Measurements from ENCODE around the gene BEAN1.

BEAN1 gene

DNA sequence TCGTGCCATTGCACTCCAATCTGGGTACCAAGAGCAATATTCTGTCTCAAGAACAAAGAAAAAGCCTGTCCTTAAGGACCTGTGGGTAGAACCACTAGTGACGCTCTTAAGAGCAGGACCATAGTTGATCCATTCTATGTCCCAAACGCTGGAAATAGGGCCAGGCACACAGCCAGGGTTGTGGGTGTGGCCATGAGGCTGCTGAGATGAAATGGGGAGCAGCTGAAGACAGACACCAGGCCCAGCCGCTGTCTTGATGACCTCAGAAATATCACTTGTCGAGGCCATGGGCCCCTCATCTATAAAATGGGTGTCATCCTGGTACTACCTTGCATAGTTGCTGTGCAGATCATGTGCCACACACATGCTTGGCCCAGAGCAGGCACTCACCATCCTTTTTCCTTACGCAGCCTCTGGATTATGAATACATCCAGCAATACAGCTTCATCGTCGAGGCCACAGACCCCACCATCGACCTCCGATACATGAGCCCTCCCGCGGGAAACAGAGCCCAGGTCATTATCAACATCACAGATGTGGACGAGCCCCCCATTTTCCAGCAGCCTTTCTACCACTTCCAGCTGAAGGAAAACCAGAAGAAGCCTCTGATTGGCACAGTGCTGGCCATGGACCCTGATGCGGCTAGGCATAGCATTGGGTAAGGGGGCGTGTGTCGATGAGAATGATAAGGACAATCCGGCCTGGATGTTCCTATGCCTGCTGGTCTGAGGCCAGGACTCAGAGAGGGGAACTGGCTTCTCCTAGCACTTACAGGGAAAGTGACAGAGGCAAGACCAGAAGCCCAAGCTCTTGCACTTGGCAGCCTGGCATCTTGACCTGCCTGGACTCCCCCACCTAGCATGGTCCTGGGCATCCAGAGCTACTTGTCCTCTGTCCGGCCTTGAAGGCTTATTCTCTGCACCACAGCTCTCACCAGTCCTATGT lies 35.1 kb upstream of the BEAN1 start:
- FAIRE-seq (no peak), DNase-seq (ENCODE audit: insufficient read length, low spot score) (no peak)
- TF ChIP-seq TAF1 (IDR thresholded peaks at IDR 0.05; ENCODE audit: low read depth, low read length) (no peak), POLR2A (IDR thresholded peaks at IDR 0.05; ENCODE audit: low read depth, low read length) (no peak), POU2F2 (IDR thresholded peaks at IDR 0.05; ENCODE audit: low read depth, low read length) (no peak), PAX5 (IDR thresholded peaks at IDR 0.05; ENCODE audit: insufficient read depth, low read length, severe bottlenecking) (no peak), POLR2AphosphoS5 (IDR thresholded peaks at IDR 0.05; ENCODE audit: low read depth, low read length) (no peak), SPI1 (IDR thresholded peaks at IDR 0.05; ENCODE audit: low read depth, low read length) (no peak)

DNA sequence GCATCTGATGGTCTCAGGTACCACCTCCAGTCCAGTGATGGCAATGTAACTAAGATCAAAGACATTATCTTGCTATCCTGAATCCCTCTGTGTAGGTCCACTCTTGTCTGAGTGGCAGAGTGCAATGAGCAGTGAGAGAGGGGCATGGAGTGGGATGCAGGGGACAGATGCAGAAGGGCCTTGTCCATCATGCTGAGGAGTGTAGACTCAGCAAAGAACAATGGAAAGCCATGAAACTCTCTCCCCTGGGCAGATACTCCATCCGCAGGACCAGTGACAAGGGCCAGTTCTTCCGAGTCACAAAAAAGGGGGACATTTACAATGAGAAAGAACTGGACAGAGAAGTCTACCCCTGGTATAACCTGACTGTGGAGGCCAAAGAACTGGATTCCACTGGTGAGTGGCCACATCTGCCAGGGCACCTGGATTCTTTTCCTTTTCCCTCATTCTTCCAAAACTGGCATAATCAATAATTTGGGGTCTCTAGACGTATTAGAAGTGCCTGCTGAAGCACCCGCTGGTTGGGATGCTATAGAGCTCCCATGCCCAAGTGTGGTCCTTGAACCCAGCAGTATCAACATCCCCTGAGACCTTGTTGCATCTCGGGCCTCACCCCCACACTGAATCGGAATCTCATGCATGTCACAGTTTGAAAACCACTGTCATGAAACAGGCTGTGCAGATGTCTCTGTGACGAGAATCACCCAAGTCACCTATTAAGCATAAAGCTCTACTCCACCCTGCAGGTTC lies 31.1 kb upstream of the BEAN1 start:
- DNase-seq (ENCODE audit: insufficient read length, low spot score), result no peak
- no peak for TF ChIP-seq TAF1 (IDR thresholded peaks at IDR 0.05; ENCODE audit: low read depth, low read length)
- TF ChIP-seq POLR2A (IDR thresholded peaks at IDR 0.05; ENCODE audit: low read depth, low read length), result no peak
- TF ChIP-seq PAX5 (IDR thresholded peaks at IDR 0.05; ENCODE audit: insufficient read depth, low read length, severe bottlenecking), result no peak
- TF ChIP-seq SPI1 (IDR thresholded peaks at IDR 0.05; ENCODE audit: low read depth, low read length), result no peak
- TF ChIP-seq POLR2AphosphoS5 (IDR thresholded peaks at IDR 0.05; ENCODE audit: low read depth, low read length), result no peak
- no peak for TF ChIP-seq POU2F2 (IDR thresholded peaks at IDR 0.05; ENCODE audit: low read depth, low read length)

DNA sequence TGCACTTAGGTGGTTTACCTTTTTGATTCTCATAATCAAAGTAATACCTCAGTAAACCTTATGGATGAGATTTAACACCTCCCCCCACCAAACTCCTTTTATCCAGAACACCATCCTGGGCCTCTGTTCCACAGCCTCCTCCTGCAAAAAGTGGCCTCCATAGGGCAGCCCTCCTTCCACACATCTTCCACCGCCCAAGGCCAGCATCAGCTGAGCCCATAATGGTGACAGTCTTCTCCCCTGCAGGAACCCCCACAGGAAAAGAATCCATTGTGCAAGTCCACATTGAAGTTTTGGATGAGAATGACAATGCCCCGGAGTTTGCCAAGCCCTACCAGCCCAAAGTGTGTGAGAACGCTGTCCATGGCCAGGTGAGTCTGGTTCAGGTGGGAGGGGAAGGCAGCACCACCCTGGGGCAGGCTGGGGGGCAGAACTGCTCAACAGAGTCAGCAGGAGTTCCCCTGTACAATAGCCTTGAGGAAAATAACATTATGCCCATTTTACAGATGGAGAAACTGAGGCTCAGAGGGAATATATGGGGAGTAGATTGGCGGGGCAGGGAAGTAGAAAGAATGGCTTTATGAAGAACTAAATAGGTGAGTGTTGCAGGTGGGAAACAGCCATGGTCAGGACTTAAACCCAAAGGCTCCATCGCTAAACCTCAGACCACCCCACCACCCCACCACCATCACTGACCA lies 29.2 kb upstream of the BEAN1 start:
- TF ChIP-seq POU2F2 (IDR thresholded peaks at IDR 0.05; ENCODE audit: low read depth, low read length), result no peak
- no peak for TF ChIP-seq POLR2AphosphoS5 (IDR thresholded peaks at IDR 0.05; ENCODE audit: low read depth, low read length)
- no peak for TF ChIP-seq SPI1 (IDR thresholded peaks at IDR 0.05; ENCODE audit: low read depth, low read length)
- DNase-seq (ENCODE audit: insufficient read length, low spot score) (no peak), FAIRE-seq (no peak)

More for the DNA sequence above, 31.1 kb upstream of the BEAN1 start:
- no peak for FAIRE-seq

DNA sequence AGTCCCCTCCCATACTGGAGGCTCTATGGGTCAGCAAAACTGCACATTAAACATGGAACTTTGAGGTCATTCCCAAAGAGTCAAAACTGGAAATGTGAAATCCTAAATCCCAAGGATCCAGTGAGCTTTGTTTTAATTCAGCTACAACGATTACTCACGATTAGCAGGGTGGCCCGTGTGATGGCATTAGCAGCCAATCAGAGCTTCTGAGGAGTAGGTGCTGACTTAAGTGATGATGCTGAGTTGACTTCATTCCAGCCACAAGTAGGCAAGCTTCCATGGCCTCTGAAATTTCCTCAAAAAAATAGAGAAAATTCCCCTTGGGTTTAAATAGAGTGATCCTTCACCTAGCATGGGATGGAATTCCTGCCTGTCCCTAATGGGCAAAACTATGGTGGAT lies 28.1 kb upstream of the BEAN1 start:
- FAIRE-seq (no peak), DNase-seq (ENCODE audit: insufficient read length, low spot score) (no peak)
- no peak for TF ChIP-seq POLR2AphosphoS5 (IDR thresholded peaks at IDR 0.05; ENCODE audit: low read depth, low read length)
- TF ChIP-seq PAX5 (IDR thresholded peaks at IDR 0.05; ENCODE audit: insufficient read depth, low read length, severe bottlenecking), result no peak
- no peak for TF ChIP-seq POLR2A (IDR thresholded peaks at IDR 0.05; ENCODE audit: low read depth, low read length)
- no peak for TF ChIP-seq TAF1 (IDR thresholded peaks at IDR 0.05; ENCODE audit: low read depth, low read length)
- no peak for TF ChIP-seq SPI1 (IDR thresholded peaks at IDR 0.05; ENCODE audit: low read depth, low read length)
- no peak for TF ChIP-seq POU2F2 (IDR thresholded peaks at IDR 0.05; ENCODE audit: low read depth, low read length)

DNA sequence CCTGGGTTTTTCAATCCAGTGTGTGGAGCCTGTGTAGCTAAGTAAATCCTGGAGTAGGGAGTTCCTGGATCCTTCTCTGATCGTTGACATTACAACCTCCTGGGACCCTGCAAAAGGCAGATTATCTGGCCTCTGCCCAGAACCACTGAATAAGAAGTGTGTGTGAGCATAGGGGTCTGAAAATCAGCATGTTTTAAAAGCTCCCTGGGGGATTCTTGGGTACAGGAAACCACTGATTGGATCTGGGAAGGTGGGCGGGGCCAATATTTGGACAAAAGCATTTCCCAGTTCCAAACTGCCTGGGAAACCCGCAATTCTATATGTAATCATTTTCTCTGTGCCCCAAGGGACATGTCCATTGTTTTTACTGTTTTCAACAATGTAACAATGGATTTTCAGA lies 27.2 kb upstream of the BEAN1 start:
- TF ChIP-seq POLR2AphosphoS5 (IDR thresholded peaks at IDR 0.05; ENCODE audit: low read depth, low read length) (no peak), TAF1 (IDR thresholded peaks at IDR 0.05; ENCODE audit: low read depth, low read length) (no peak)
- FAIRE-seq, result no peak
- DNase-seq (ENCODE audit: insufficient read length, low spot score), result no peak

DNA sequence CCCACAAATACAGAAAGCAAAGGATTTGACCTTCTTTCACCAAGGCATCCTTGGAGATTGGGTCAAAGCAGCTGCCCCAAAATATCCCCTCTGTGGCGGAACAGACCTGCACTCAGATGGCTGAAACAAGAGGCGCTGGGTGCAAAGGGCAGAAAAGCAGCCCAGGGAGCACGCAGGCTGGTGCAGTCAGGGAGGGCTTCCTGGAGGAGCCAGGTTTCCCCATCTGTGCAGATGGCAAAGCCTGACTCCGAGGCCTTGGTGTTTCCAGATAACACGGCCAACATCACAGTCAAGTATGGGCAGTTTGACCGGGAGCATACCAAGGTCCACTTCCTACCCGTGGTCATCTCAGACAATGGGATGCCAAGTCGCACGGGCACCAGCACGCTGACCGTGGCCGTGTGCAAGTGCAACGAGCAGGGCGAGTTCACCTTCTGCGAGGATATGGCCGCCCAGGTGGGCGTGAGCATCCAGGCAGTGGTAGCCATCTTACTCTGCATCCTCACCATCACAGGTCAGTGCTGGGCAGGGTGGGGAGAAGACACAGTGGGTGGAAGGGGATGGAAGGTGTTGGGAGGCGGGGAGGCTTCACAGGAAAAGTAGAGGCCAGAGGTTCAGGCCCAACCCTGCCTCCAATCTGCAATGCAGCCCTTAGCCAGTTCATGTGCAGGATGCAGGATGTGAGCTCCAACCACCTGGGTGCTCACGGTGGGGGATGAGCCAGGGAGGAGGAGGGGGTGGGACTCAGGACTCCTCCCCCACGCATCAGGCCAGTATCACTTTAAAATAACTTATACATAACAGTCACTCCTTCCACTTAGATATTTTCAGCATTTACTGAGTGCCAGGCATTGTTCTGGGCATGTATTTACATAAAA lies 26.4 kb upstream of the BEAN1 start:
- DNase-seq (ENCODE audit: insufficient read length, low spot score) (no peak), FAIRE-seq (no peak)
- TF ChIP-seq SPI1 (IDR thresholded peaks at IDR 0.05; ENCODE audit: low read depth, low read length) (no peak), POLR2A (IDR thresholded peaks at IDR 0.05; ENCODE audit: low read depth, low read length) (no peak), PAX5 (IDR thresholded peaks at IDR 0.05; ENCODE audit: insufficient read depth, low read length, severe bottlenecking) (no peak), TAF1 (IDR thresholded peaks at IDR 0.05; ENCODE audit: low read depth, low read length) (no peak), POLR2AphosphoS5 (IDR thresholded peaks at IDR 0.05; ENCODE audit: low read depth, low read length) (no peak), POU2F2 (IDR thresholded peaks at IDR 0.05; ENCODE audit: low read depth, low read length) (no peak)

DNA sequence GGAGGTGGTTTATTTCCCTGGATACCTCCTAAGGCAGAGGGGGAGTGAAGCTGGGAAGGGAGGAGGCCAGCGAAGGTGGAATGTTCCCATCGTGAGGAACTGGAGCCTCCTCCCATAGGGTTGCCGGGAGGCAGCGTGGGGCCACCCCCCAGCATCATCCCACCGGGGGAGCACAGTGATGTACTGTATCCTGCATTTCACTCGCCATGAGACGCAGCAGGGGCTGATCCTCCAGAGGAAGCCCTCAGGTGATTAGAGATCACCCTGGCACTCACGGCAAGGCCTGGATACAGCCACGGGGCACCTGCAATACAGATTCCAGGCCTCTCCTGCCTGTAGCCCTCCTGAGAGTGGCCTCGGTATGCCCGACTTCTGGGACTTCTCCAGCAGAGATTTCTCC lies 25.5 kb upstream of the BEAN1 start:
- DNase-seq (ENCODE audit: insufficient read length, low spot score) (no peak), FAIRE-seq (no peak)
- no peak for TF ChIP-seq POU2F2 (IDR thresholded peaks at IDR 0.05; ENCODE audit: low read depth, low read length)
- no peak for TF ChIP-seq POLR2A (IDR thresholded peaks at IDR 0.05; ENCODE audit: low read depth, low read length)
- TF ChIP-seq POLR2AphosphoS5 (IDR thresholded peaks at IDR 0.05; ENCODE audit: low read depth, low read length), result no peak
- no peak for TF ChIP-seq SPI1 (IDR thresholded peaks at IDR 0.05; ENCODE audit: low read depth, low read length)
- TF ChIP-seq PAX5 (IDR thresholded peaks at IDR 0.05; ENCODE audit: insufficient read depth, low read length, severe bottlenecking), result no peak
- no peak for TF ChIP-seq TAF1 (IDR thresholded peaks at IDR 0.05; ENCODE audit: low read depth, low read length)

DNA sequence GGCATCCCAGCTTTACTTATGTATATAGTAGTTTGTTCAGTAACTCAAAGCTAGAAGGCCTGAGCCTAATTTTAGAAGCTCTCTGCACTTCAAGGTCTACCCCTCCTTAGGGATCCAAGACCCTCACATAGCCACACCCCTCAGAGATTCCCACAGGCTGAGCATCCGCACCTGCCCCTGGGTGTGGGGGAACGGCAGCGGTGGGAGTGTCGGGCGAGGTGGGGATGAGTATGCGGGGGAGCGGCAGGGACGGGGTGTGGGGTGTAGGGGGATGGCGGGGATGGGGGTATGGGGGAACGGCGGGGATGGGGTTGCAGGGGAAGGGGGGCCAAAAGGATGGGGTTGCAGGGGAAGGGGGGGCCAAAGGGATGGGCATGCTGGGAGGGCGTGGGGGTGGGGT lies 24.9 kb upstream of the BEAN1 start:
- no peak for FAIRE-seq
- DNase-seq (ENCODE audit: insufficient read length, low spot score), result no peak
- no peak for TF ChIP-seq POLR2A (IDR thresholded peaks at IDR 0.05; ENCODE audit: low read depth, low read length)
- no peak for TF ChIP-seq PAX5 (IDR thresholded peaks at IDR 0.05; ENCODE audit: insufficient read depth, low read length, severe bottlenecking)
- TF ChIP-seq TAF1 (IDR thresholded peaks at IDR 0.05; ENCODE audit: low read depth, low read length), result no peak
- no peak for TF ChIP-seq POU2F2 (IDR thresholded peaks at IDR 0.05; ENCODE audit: low read depth, low read length)
- TF ChIP-seq SPI1 (IDR thresholded peaks at IDR 0.05; ENCODE audit: low read depth, low read length), result no peak
- no peak for TF ChIP-seq POLR2AphosphoS5 (IDR thresholded peaks at IDR 0.05; ENCODE audit: low read depth, low read length)

Measured in GM12891 (cell line).